Cardiac muscle cell (in vitro differentiated cells and primary cell): ENCODE measurements around the gene SMYD2. TPM values are rescaled to one million over a fixed set of nuclear protein-coding genes. Genes with fewer than 3 reads are reported as not detected.
A peak's percentile ranks its signal among the peaks of the same experiment; 100 is the strongest.
"Not testable (repeated sequence)": the region's sequence is repeated elsewhere in the genome, so short reads cannot be mapped to it uniquely, and the experiment has no call there.

Source experiments
- DNase-seq, 2 donors: peaks; one replicate each; pipeline versions ENCODE4 v3.0.0 to v3.0.0-alpha.2; 2010 to 2017; ENCODE audit warnings: low read depth in 1 of 2, low spot score in 1 of 2
- H3K27ac ChIP-seq: fragments of 200-600 bp; sonication (generic); 2 replicates; pipeline ENCODE4 v1.5.1; 2016
- H3K27me3 ChIP-seq: fragments of 200-600 bp; sonication (generic); 2 replicates; pipeline ENCODE4 v1.6.0; 2016; ENCODE audit warnings: control low read depth
- H3K36me3 ChIP-seq: fragments of 200-600 bp; sonication (generic); 2 replicates; pipeline ENCODE4 v1.5.1; 2016; ENCODE audit warnings: control low read depth
- H3K4me1 ChIP-seq: fragments of 200-600 bp; sonication (generic); 2 replicates; pipeline ENCODE4 v1.8.1; 2017; ENCODE audit warnings: low read depth, mild to moderate bottlenecking, mixed run types
- H3K4me3 ChIP-seq: fragments of 200-600 bp; sonication (generic); 2 replicates; pipeline ENCODE4 v1.5.1; 2016; ENCODE audit warnings: mild to moderate bottlenecking
- H3K9me3 ChIP-seq: fragments of 200-600 bp; sonication (generic); 2 replicates; pipeline ENCODE4 v1.5.1; 2017; ENCODE audit warnings: low read depth, mild to moderate bottlenecking, control low read depth
- polyA plus RNA-seq: library from polyadenylated mRNA; unstranded; fragments of >200 nt; fragmentation: Nextera tagmentation; extraction: Ambion mirVana; gene quantifications from 2 replicates; pipeline ENCODE4 v1.2.1, GENCODE V29; 2016
- total RNA-seq: library from RNA; depleted of rRNA; stranded (reverse); fragments of >200 nt; gene quantifications from 2 replicates; pipeline ENCODE4 v1.2.3, GENCODE V29; 2016
- TF ChIP-seq, protein P1 (sequence below): IDR thresholded peaks from 2 replicates; pipeline ENCODE4 v1.5.1; 2012; ENCODE audit warnings: low read depth, mild to moderate bottlenecking, low read length

SMYD2 gene
- total and polyA plus RNA-seq, 2 experiments from 2014 or later, result 41.8 to 65.7 TPM

DNA sequence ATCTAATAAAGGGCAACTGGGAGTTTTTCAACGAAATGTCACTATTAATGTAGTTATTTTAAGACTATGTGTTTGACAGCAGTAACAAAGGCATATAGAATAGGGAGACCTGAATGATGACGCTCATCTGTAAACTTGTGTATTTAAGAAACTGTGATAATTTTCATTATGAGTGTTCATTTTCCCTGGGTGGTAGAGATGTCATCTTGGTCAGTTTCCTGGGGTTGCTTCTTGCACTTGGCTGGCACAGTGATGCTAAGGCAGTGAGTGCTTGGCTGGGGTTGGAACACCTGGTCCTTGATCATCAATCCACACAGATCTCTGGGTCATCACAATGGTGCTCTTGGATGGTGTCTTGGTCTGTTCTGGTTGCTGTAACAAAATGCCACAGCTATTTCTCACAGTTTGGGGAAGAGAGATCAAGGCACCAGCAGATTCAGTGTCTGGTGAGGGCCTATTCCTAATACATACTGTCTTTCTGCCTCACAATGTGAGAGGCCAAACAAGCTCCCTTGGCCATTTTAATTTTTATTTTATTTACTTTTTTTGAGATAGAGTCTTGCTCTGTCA lies 7.9 kb upstream of the SMYD2 start:
- TF ChIP-seq, protein P1, sequence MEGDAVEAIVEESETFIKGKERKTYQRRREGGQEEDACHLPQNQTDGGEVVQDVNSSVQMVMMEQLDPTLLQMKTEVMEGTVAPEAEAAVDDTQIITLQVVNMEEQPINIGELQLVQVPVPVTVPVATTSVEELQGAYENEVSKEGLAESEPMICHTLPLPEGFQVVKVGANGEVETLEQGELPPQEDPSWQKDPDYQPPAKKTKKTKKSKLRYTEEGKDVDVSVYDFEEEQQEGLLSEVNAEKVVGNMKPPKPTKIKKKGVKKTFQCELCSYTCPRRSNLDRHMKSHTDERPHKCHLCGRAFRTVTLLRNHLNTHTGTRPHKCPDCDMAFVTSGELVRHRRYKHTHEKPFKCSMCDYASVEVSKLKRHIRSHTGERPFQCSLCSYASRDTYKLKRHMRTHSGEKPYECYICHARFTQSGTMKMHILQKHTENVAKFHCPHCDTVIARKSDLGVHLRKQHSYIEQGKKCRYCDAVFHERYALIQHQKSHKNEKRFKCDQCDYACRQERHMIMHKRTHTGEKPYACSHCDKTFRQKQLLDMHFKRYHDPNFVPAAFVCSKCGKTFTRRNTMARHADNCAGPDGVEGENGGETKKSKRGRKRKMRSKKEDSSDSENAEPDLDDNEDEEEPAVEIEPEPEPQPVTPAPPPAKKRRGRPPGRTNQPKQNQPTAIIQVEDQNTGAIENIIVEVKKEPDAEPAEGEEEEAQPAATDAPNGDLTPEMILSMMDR, result no peak
- H3K9me3 ChIP-seq, result no peaks in the 10 kb centered on the region

DNA sequence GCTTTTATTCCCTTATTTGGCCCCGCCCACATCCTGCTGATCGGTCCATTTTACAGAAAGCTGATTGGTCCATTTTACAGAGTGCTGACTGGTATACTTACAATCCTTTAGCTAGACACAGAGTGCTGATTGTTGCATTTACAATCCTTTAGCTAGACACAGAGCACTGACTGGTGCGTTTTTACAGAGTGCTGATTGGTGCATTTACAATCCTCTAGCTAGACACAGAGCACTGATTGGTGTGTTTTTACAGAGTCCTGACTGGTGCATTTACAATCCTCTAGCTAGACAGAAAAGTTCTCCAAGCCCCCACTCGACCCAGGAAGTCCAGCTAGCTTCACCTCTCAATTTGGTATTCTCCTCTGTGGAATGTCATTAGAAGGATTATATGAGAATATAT lies 5.3 kb upstream of the SMYD2 start:
- H3K27ac ChIP-seq, H3K4me3 ChIP-seq, H3K27me3 ChIP-seq, DNase-seq, H3K9me3 ChIP-seq, H3K36me3 ChIP-seq: not testable (repeated sequence)
- H3K4me1 ChIP-seq, result peaks cover 18% of the 10 kb centered on the region

More for the DNA sequence above, 7.9 kb upstream of the SMYD2 start:
- H3K36me3 ChIP-seq, result no peaks in the 10 kb centered on the region
- no peak overlapping the region for H3K27ac ChIP-seq
- no peak for DNase-seq
- peaks cover 17% of the 10 kb centered on the region for H3K4me1 ChIP-seq
- H3K27me3 ChIP-seq, result no peaks in the 10 kb centered on the region
- no peak overlapping the region for H3K4me3 ChIP-seq

DNA sequence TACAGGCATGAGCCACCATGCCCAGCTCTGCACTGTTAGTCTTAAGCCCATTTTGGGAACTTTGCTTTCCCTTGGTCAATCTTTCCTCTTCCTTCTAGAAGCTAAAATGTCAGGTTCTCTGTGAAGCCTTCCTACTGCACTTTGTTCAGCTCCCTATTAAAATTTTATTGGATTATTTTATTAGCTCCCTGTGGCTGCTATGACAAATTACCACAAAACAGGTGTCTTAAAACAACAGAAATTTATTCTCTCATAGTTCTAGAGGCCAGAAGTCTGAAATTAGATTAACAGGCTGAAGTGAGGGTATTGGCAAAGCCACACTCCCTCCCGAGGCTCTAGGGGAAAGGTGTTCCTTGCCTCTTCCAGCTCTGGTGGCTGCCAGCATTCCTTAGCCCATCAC lies 4.2 kb upstream of the SMYD2 start:
- Histone ChIP-seq H3K4me3 (no peak overlapping the region), H3K36me3 (no peaks in the 10 kb centered on the region), H3K27me3 (no peaks in the 10 kb centered on the region), H3K4me1 (peaks cover 18% of the 10 kb centered on the region), H3K9me3 (no peaks in the 10 kb centered on the region), H3K27ac (peak overlapping the region; percentile 92)
- TF ChIP-seq, protein P1, result no peak
- no peak for DNase-seq

DNA sequence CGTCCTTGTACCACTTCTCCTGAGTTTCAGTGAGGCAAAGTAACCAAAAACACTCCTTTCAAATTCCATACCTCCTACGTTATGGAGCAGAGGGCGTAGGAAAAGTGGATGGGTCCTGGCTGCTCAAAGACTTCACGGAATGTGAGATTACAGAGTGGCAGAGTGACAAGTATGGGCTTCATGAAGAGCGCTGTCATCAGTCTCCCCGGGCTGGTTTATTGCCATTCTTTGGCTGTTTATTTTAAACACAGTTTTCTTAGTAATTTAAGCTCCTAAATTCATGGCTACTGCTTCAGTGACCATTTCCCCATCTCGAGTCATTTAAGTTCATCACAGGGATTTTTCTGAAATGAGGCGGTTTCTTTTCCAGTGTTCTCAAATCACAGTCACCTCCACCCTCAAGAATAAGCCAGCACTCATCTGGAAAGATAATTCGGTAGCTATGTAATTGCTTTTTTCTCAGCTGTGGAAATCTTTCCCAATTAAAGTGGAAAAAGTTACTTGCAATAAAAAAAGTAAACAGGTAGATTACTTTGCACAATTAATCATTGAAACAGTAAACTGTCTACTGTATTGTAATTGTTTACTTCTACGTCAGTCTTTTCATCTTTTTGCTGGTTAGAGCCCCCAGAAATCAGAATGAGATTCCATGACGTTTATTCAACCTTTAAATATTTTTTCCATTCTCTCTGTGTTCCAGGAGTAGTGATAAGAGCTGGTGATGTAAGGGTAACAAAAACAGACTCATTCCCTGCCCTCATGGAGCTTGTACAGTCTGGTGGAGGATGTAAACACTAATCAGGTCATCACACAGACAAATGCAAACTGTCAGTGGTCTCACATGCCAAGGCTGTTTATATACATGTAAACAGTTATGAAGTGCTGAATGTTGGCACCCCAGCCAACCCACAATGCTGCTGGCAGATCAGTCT lies 3.0 kb upstream of the SMYD2 start:
- peak; percentile 52 to 77 for DNase-seq
- H3K4me3 ChIP-seq, result no peak overlapping the region
- H3K9me3 ChIP-seq, result no peaks in the 10 kb centered on the region
- H3K27ac ChIP-seq, result peak overlapping the region; percentile 92
- TF ChIP-seq, protein P1, result no peak
- H3K36me3 ChIP-seq, result no peaks in the 10 kb centered on the region
- no peaks in the 10 kb centered on the region for H3K27me3 ChIP-seq
- peaks cover 15% of the 10 kb centered on the region for H3K4me1 ChIP-seq

DNA sequence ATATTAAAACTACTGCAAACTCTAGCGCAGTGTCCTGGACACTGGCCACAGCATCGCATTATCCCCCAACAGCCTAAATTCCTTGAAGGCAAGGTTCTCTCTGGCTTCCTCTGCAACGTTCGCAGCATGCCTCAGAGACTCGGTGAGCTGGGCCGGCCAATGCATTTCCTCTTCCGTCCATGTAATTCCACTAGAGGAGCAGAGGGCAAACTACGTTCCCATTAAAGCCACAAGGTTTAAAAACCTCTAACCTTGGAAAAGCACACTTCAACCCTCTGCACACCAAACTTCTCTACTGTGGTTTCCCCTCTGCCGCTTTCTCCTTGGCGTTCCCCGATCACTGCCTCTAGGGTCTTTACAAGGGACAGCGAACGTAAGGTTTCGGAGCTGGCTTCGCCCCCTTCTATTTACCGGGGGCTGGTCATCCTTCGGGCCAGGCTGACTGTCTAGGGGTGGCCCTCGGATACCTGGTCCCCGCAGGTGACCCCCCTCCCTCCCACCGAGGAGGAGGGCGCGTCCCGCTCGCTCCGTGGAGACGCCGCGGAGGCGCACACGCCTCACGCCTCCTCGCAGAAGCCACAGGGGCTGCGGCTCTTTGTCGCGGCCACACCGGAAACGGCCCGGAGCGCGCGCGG lies 456 bp upstream of the SMYD2 start:
- Histone ChIP-seq H3K4me1 (peaks cover 15% of the 10 kb centered on the region), H3K9me3 (no peaks in the 10 kb centered on the region), H3K36me3 (no peaks in the 10 kb centered on the region), H3K27me3 (no peaks in the 10 kb centered on the region), H3K4me3 (peak overlapping the region; percentile 98), H3K27ac (peak overlapping the region; percentile 99)
- DNase-seq, result peak; percentile 54 to 65
- TF ChIP-seq, protein P1, result no peak
